Sigmoid colon (tissue), 4 donors: ENCODE data around the gene RIOK2.

ENCODE experiments used
- EP300 ChIP-seq, 4 donors: sonication (generic); formaldehyde crosslinking; IDR thresholded peaks; one replicate each; pipeline ENCODE4 v1.6.1; 2017; ENCODE audit warnings: antibody characterized with exemption in 4 of 4
- POLR2A ChIP-seq, 2 donors: fragments of 450-650 bp; IDR thresholded peaks; one replicate each; pipeline ENCODE4 v1.6.1; 2016; ENCODE audit warnings: antibody characterized with exemption in 2 of 2, mild to moderate bottlenecking in 2 of 2, moderate library complexity in 2 of 2
- TF ChIP-seq, protein P1 (sequence below), 4 experiments: fragments of 450-650 bp in 3 of 4; fragments of 200-600 bp in 1 of 4; IDR thresholded peaks; one replicate each; pipeline ENCODE4 v1.5.1; 2016 to 2019; ENCODE audit warnings: antibody characterized with exemption in 4 of 4, mild to moderate bottlenecking in 3 of 4, moderate library complexity in 2 of 4

DNA sequence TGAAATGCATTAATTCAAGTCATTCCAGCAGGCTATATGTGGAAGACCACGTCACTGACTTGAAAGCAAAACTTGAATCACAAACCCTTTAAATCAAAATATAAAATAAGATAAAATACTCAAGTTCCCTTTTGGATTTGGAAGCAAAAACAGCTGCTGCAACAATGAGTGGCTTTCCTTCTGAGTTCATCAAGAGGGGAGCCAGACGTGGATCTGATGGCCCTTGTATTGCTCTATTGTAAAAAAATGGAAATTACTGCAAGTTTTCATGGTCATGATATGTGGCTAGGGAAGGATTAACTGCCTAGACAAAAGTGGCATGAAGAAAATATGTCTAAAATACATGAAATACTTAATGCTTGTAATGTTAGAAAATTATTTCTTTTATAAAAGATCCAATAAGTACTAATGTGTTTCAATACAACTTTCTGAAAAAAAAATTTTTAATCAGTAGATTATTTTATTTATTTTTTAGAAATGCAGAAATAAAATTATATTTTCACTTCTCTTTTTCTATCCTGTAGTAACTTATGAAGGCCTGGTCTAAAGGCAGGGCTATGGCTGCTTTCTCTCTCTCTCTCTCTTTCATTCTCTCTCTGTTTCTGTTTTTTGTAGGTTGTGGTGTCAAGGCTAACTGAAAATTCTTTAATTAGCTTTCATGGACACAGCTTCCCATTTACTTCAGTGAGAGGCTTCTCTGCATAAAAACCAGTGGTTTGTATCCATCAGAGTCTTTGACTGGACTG is 64.6 kb downstream of the RIOK2 start:
- TF ChIP-seq EP300 (IDR thresholded peaks at IDR 0.05) (no peak), POLR2A (IDR thresholded peaks at IDR 0.05) (no peak)
- TF ChIP-seq, protein P1, sequence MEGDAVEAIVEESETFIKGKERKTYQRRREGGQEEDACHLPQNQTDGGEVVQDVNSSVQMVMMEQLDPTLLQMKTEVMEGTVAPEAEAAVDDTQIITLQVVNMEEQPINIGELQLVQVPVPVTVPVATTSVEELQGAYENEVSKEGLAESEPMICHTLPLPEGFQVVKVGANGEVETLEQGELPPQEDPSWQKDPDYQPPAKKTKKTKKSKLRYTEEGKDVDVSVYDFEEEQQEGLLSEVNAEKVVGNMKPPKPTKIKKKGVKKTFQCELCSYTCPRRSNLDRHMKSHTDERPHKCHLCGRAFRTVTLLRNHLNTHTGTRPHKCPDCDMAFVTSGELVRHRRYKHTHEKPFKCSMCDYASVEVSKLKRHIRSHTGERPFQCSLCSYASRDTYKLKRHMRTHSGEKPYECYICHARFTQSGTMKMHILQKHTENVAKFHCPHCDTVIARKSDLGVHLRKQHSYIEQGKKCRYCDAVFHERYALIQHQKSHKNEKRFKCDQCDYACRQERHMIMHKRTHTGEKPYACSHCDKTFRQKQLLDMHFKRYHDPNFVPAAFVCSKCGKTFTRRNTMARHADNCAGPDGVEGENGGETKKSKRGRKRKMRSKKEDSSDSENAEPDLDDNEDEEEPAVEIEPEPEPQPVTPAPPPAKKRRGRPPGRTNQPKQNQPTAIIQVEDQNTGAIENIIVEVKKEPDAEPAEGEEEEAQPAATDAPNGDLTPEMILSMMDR (IDR thresholded peaks at IDR 0.05): no peak
